ENCODE results near the gene DSCAML1.

DSCAML1 gene

DNA sequence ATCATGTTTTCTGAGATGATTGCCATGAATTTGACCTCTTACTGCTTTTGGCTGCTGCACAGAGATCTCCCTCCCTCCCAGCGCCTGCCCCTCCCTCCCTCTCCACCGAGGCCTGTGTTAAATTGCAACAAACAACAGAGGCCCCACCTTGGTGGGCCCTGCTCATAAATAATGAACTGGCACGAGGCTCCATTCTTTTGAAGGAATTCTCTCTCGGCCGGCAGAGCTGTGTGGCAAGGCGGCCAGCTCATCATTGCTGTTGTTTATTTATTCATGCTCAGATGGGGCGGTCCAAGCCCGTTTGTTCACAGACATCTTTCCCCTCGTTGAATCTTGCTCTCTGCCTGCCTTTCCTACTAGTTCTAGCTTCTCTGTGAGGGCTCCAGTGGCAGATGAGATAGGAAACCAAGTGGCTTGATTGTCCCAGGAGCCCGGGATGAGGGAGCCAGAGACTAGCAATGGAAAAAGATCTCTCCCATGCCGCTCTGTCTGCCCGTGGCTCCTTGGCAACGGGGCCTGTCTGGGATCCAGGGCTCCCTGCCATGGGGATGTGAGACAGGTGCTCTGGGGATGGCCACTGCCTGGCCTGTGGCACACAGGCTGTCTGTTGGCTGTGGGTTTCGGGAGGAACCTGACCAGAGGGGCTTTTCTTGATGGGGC is 192.6 kb downstream of the DSCAML1 start:
- no peak for DNase-seq

- no peak for DNase-seq
Measured at GRCh38 chr11:117603932-117604331, 193.1 kb downstream of the DSCAML1 start.

DNA sequence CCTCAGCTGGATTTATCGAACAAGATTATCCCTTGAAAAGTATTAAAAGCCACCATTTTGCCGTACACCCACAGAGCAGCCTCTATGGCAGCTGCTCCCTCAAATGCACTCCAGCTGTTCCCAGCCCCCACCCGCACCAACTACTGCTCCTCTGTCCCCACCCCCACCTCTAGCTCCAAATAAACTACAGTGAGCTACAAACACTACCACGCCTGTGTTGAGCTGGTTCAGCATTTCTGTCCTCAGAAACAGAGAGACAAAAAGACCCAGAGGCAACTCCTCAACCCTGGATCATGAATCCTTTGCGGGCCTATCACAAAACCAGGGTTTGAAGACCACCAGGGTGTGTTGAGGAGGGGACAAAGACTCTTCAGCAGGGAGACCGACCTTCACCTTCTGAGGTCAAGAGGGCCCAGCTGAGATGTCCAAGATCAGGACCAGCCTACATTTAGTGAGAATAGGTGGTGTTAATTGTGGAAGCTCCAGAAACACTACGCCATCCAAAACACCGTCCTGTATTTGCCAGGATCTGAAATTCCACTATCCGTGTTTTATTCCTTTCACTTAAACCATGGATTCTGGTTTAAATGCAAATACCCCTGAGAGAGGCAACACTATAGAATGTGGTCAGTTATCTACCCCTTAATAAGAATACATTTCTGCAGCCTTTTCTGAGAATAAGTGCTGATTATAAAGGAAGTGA is 195.9 kb downstream of the DSCAML1 start:
- no peak for DNase-seq

- DNase-seq = no peak
Measured at GRCh38 chr11:117600234-117600783, 196.7 kb downstream of the DSCAML1 start.

- peak; percentile 3 for DNase-seq
Measured at GRCh38 chr11:117597071-117597470, 199.9 kb downstream of the DSCAML1 start.

DNA sequence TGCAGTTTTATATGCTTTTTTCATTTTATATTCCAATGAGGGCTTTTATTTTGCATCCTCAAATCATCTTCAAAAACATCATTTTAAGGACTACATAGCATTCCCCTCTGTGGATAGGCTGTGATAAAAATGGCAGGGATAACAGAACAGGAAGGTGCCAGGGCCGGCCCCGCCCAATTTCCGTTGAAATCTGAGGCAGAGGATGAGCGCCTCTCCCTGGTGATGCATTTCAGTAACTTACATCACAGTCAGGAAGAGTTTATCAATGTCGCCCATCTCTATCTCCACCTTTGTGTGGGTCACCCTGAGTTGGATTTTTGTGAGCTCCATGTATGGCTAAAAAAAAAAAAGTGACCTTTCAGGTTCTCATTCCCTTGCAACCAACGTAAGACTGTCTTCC is 201.6 kb downstream of the DSCAML1 start:
- DNase-seq = no peak

DNA sequence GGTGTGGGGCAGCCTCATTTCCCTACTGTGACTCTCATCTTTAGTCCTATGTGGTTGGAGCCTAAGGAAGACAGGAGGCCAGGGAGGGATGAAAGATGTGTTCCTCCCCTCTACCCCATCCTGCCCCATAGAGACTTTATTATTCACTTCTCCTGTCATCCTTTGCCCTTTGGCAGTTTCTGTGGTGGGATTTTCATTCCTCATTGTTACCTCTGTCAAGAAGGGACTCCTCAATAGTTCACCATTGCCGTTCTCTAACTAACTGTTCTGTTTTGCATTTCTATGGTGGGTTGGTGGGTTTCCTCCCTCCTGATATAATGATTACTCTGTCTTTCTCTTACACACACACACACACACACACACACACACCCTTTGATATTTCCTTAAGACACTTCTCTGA is 202.3 kb downstream of the DSCAML1 start:
- DNase-seq = no peak

GRCh38 chr11:117593065-117593464 is 204.0 kb downstream of the DSCAML1 start:
- no peak for DNase-seq

GRCh38 chr11:117591316-117592039 is 205.5 kb downstream of the DSCAML1 start:
- no peak for DNase-seq

- DNase-seq = no peak
Measured at GRCh38 chr11:117589063-117589462, 208.0 kb downstream of the DSCAML1 start.

- no peak for DNase-seq
Measured at GRCh38 chr11:117588166-117588810, 208.7 kb downstream of the DSCAML1 start.

- DNase-seq = no peak
Measured at GRCh38 chr11:117587416-117587815, 209.6 kb downstream of the DSCAML1 start.

DNA sequence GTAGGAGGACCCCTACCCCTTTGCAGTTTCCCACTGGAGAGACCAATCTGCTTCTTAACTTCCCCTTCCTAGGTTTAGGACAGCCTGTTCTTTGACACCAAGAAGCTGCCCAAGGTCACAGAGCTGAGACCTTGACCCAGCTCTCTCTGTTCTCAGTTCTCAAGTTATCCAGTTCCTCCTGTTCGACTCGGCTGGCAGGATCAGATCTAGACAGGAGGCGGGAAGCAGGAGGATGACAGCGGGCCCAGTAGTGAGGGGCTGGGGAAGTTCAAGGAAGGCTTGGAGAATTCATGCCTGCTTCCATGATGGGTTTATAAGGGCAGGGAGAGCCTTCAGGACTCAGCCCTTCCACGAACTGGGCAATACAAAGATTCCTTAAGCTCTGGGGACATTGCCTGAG is 210.6 kb downstream of the DSCAML1 start:
- DNase-seq = no peak

- no peak for DNase-seq
Measured at GRCh38 chr11:117585631-117586030, 211.4 kb downstream of the DSCAML1 start.

GRCh38 chr11:117584056-117584830 is 212.8 kb downstream of the DSCAML1 start:
- DNase-seq = no peak

- DNase-seq = no peak
Measured at GRCh38 chr11:117583063-117583801, 213.8 kb downstream of the DSCAML1 start.

- no peak for DNase-seq
Measured at GRCh38 chr11:117582433-117582832, 214.6 kb downstream of the DSCAML1 start.

DNA sequence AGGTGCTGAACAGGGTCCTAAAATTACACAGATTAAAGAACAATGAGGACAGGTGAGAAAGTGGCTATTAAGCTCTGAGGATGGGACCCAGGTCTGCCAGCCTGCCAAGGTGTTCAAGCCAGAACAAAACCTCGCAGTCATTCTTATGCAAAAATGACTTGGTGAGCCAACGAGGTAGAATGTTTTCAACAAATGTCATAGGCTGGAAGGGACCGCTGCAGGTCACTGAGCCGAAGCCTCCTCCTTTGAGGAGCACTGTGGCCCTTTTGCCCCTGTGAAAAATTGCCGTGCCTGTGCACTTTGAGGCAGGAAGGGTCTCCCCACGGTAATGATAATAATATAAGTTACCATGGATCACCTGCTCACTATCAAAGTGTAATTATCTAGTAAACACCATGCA is 216.2 kb downstream of the DSCAML1 start:
- DNase-seq = no peak

DNA sequence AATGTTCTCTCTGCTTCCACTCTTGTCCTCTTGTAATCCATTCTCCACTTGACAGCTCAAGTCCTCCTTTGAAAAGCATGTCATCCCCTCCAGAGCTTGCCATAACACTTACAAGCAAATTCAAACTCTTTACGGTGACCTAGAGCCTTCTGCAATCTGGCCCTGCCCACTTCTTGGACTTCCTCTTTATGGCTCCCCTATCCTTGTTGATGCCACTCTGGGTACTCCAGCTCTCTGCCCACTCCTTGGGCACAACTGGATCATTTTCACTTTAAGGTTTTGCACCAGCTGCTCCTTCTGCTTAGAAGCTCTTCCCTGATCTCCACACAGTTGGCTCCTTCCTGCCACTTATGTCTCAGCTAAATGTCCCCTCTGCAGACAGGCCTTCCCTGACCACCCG is 217.9 kb downstream of the DSCAML1 start:
- no peak for DNase-seq

GRCh38 chr11:117575856-117576255 is 221.2 kb downstream of the DSCAML1 start:
- no peak for DNase-seq

DNA sequence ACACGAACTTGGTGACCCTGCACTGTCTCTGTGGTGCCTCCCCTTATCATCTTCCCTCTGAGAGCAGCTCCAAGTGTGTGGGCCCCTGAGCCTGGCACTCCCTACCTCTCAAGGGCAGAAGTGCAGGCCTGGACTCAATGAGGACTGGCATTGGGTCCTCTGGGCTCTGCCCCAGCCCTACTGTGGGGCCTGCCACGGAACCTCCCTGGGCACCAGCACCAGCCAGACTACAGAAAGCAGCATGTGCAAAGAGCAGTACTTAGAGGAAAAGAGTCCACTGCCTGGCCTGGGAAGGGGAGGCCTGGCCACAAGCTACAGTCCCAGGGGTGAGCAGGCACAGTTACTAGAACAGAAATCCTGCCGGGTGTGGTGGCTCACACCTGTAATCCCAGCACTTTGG is 222.5 kb downstream of the DSCAML1 start:
- no peak for DNase-seq

DNA sequence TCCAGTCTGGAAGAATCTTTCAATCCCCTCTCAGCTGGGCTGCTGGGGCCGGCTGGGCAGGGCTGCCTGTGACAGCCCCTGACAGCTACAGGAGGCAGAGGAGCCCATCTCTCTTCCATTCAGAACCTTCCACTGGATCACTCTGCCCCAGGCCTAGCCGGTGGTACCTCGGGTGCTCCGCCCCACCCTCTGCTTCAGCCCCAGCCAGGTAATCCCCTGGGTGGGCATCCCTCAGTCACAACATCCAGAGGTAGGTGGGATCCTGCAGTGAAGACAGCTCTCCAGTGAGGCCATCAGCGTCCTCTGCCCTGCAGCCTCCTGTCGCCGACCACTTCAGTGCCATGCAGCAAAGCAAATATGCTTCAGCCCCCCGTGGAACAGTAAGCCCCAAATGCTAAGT is 223.7 kb downstream of the DSCAML1 start:
- no peak for DNase-seq

Measured in T-helper 9 cell (primary cell).